NB4 (cell line): Measurements from ENCODE around the gene SH3GL1.

Experiments used
- CTCF ChIP-seq: IDR thresholded peaks from one replicate; pipeline ENCODE4 v1.5.1; 2012; ENCODE audit warnings: low read depth, low read length
- MAX ChIP-seq: IDR thresholded peaks from 2 replicates; pipeline ENCODE4 v1.6.1; 2011; ENCODE audit warnings: low read depth, low read length
- MYC ChIP-seq: IDR thresholded peaks from 2 replicates; pipeline ENCODE4 v1.6.1; 2011; ENCODE audit warnings: low read depth, low read length
- POLR2A ChIP-seq: IDR thresholded peaks from 2 replicates; pipeline ENCODE4 v1.6.1; 2011; ENCODE audit warnings: mild to moderate bottlenecking; ENCODE audit not compliant: insufficient read length; ENCODE audit errors: extremely low read depth

GRCh38 chr19:4444765-4445741 is 44.7 kb upstream of the SH3GL1 start:
- no peak for TF ChIP-seq CTCF
- no peak for TF ChIP-seq POLR2A
- no peak for TF ChIP-seq MYC
- TF ChIP-seq MAX: no peak
